Gastrocnemius medialis (tissue), 4 donors: ENCODE measurements around the gene PRX.

Experiments
- CTCF ChIP-seq, 5 experiments: fragments of 450-650 bp in 3 of 5; fragments of 200-600 bp in 2 of 5; sonication (generic) in 2 of 5; IDR thresholded peaks in 4 of 5; conservative IDR thresholded peaks in 1 of 5; 1 replicate in 4 of 5; 2 replicates in 1 of 5; pipeline ENCODE4 v1.5.1; 2016 to 2019; ENCODE audit warnings: antibody characterized with exemption in 5 of 5, mild to moderate bottlenecking in 3 of 5, moderate library complexity in 3 of 5
- POLR2A ChIP-seq, 2 donors: fragments of 450-650 bp; IDR thresholded peaks; one replicate each; pipeline ENCODE4 v1.6.1; 2017; ENCODE audit warnings: antibody characterized with exemption in 2 of 2, mild to moderate bottlenecking in 2 of 2, moderate library complexity in 2 of 2

DNA sequence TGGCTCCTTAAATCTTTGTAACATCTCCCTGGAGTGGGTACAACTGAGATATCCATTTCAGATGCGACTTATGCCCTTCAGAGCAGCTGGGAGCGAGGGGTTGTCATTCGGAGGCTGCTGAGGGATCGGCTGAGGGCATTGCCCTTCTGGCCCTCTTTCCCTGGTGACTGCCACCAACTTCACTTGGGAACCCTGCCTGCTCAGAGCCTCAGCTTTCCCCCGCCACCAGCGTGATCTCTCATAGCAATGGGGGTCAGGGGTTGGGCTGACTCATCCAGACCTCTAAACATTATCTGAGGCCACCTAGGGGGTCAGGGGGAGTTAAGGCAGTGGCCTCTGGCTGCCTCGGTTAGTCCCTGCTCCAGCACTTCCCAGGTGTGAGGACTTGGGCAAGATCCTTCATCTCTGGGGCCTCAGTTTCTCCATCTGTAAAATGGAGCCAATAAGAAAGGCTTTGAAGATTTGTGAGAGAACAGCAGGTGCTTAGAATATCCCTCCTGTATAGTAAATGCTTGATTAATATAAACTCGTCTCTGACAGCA lies 1.1 kb downstream of the PRX start:
- no peak for TF ChIP-seq CTCF (IDR thresholded peaks at IDR 0.05 in 4 of 5, conservative IDR thresholded peaks at IDR 0.05 in 1 of 5)
- no peak for TF ChIP-seq POLR2A (IDR thresholded peaks at IDR 0.05)
